ENCODE measurements around the gene ACAA2.

The ACAA2 gene

GRCh38 chr18:49742316-49743116 is 70.8 kb downstream of the ACAA2 start:
- no peak for DNase-seq (ENCODE audit: low read depth)

GRCh38 chr18:49739275-49739674 is 74.1 kb downstream of the ACAA2 start:
- no peak for DNase-seq (ENCODE audit: low read depth)

DNA sequence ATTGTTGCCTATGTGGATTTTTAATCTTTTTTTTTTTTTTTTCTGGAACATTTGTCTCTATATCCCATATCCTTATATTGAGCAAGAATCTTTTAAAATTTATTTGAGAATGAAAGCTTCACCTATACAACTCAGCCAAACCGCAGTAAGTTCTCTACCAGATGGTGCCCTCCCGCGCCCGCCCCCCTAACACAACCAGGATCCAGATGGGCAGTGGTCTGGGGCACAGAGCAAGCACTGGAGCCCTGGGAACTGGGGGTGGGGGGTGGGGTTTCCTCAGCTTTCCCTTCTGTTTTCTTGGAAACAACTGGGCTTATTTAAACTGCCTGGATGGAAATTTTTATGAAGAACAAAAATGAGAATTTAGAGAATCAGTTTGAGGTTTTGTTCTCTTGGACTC is 74.6 kb downstream of the ACAA2 start:
- DNase-seq (ENCODE audit: low read depth): no peak

DNA sequence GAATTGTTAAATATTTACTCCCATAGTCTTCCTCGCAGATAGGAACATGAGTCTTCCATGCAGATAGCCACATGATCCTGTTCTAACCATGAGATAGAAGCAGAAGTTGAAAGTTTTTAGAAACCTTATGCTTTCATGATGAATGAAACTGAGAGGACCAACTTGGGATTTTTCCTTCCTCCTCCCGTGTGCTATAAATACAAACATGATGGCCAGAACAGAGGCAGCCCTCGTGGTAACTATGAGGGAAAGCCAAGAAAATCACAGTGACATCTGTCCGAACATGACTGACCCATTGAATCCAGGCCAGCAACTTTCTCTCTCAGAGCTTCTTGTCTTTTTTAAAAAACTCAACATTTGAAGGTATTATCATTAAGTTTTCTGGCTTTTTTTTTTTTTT is 78.5 kb downstream of the ACAA2 start:
- no peak for DNase-seq (ENCODE audit: low read depth)

- no peak for DNase-seq (ENCODE audit: low read depth)
Measured at GRCh38 chr18:49733896-49734585, 79.3 kb downstream of the ACAA2 start.

GRCh38 chr18:49733321-49733720 is 80.0 kb downstream of the ACAA2 start:
- no peak for DNase-seq (ENCODE audit: low read depth)

Measured in activated T-helper 1 cell treated with Interleukin-2 at 50 U/mL for 16 hours (primary cell).